IPS-NIHi7 (cell line): Measurements from ENCODE around the gene DYNLT5.
"Not testable (repeated sequence)": the region's sequence is repeated elsewhere in the genome, so short reads cannot be mapped to it uniquely, and the experiment has no call there.

Experiments
- DNase-seq: peaks from one replicate; pipeline ENCODE4 v3.0.0; 2012; ENCODE audit warnings: mixed read lengths; ENCODE audit errors: extremely low spot score

The DYNLT5 gene

DNA sequence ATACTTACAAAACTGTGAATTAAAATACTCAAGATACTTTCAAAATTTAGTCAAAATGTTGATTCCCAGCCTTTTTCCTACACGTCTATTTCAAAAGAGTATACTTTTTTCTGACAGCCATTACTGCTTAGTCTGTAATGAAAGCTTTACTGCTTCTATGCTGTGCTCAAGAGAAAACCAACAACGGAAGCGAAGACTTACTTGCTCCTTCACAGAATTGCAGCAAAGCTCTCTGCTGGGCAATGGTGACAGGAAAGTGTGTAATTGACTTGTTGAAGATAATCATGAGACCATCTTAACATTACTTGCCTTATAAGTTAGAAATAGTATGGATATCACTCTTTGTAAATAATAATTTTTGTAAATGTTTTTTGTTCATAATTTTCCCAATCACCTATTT, 1.7 kb upstream of the DYNLT5 start:
- DNase-seq = no peak

DNA sequence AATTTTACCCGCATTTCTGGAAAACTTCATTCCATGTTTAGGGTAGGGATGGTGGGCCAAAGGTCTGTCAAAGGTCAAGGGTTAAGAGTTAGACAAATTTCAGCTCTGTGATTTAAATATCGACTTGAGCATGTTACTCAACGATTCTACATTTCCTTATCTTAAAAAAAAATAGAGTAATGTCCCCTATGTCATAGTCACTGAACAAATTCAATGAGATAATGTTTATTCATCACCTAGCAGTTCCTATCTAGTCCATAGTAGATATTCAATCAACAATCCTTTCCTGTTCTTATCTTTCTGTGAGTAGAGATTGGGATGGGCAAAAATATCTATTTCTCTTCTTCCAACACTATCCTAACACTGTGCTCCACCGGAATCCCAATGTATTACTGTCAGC, 1.1 kb upstream of the DYNLT5 start:
- DNase-seq = no peak

DNA sequence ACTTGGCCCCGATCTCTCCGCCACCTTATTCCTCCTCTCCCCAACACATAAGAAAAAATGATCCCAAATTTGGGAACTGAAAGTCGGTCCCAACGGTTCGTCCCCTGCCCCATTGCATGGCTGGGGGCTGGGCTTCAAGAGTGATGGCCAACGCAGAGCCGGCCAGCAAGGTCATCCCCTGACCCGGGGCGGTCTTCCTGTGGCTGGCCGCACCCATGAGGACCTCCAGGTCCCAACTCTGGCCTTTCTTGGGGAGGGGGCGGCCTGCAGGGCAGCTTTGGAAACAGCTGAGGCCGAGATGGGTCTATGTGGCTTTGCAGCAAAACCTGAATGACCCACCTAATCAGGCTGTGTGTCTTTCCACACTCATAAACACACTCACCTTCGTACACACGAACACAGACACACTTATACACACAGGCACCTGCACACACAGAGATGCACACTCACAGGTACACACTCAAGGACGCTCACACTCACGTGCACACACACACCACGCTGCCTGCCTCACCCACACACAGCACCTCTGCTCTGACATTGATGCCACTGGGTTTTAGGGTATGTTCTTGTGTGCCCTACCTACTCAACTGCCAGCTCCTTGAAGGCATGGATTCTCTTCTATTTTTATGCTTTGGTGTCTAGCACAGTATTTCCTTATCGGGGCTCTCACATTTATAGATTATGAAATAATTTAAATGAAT, 562 bp downstream of the DYNLT5 start:
- peak; percentile 25 for DNase-seq

DNA sequence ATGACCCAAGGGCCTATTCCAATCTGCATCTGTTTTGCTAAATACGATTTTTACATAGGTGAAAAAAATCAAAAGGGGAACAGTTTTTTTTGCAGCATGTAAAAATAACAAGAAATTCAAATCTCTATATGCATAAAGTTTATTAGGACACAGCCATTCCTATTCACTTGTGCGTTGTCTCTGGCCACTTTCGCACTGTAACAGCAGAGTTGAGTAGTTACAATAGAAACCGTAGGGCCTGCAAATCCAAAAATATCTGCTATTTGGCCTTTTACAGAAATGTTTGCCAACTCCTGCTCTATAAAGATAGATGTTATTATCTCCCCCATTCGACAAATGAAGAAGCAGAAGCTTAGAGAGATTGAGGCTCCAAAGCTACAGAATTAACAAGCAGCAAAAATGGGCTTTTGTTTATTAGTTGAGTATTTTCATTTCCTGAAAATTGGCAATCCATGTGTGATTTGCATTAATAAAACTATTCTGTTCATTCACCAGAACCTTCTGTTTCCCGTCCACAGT, 5.5 kb downstream of the DYNLT5 start:
- no peak for DNase-seq

- DNase-seq = no peak
Observed at GRCh38 chr1:66758241-66758755, 6.0 kb downstream of the DYNLT5 start.

- no peak for DNase-seq
Observed at GRCh38 chr1:66760506-66760905, 8.2 kb downstream of the DYNLT5 start.

DNA sequence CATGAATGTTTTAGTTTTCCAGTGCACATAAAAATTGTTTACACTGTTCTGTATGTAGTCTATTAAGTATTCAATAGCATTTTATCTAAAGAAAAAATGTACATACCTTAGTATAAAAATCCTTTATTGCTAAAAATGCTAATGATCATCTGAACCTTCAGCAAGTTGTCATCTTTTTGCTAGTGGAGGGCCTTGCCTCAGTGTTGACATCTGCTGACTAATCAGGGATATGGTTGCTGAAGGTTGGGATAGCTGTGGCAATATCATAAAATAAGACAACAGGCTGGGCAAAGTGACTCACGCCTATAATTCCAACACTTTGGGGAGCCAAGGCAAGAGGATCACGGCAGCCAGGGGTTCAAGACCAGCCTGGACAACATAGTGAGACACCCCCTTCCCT, 9.0 kb downstream of the DYNLT5 start:
- no peak for DNase-seq

DNA sequence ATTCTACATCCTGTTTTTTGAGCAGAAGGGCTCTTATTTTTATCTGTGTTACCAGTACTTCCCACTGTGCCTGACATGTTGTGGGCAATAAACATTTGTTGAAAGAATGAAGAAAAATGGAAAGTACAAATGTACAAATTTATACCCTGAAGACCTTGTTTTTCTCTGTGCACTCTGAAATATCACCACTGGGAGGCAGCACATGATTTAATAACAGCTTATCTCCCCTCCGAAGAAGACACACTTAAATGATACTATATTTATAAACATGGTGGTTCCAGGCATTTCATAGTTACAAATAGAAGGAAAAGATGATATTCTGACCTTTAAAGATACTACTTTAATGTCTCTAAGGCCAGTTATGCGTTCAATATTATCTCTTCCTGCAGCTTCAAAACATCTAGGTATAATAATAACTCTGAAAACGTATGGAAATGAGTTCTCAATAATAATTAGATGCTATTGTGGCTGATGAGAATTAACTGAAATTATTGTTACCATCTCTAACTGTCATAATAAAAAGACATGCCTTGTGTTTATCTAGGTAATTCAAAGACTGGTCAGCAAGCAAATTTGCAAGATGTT, 12.8 kb downstream of the DYNLT5 start:
- peak; percentile 31 for DNase-seq

GRCh38 chr1:66767626-66768025, 15.4 kb downstream of the DYNLT5 start:
- DNase-seq = no peak

- no peak for DNase-seq
Observed at GRCh38 chr1:66768965-66769364, 16.7 kb downstream of the DYNLT5 start.

DNA sequence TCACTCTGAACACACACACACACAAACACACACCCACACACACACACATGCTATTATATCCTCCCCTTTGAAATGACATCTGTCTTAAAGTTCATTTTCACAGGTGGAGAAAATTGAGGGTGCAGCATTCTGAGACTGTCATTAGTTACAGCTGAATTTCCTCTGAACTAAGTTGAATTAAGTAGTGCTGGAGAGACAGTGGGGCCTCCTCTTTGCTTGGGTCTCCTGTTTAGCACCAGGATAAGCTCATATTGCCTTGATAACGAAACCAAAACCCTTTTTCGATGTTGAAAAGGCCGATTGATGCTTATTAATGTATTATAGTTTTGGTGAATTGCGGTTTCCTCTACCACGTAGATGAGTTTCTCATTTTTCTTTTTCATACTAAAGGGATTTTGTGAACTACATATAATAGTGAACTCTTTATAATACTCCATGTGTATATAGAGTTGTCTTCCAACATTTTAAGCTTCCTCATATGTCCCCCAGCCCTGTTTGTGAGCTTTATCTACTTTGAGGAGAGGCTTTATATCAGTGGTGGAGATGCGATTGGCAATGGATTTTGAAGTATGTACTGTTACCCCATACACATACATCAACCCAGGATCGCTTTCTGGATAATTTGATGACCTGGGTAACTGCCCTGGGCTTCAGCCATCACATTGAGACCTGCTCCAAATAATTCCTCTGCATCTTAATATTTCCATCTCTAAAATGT, 17.4 kb downstream of the DYNLT5 start:
- DNase-seq = no peak

DNA sequence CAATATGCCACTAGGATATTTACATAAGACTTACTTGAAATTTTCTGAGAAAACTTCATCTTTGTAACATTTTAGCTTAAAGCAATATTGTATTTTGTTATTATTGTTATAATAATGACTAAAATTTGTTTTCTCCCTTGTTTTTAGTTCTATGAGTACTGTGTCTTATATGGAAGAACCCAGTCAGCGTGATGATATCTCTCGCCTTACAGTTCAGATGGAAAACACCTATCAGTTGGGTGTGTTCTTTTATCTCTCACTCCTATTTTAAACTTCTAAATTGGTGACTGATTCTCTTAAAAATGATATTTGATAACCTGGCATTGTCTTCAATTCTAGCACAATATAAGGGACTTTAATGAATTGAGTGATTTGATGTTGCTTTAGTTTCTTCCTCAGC, 18.0 kb downstream of the DYNLT5 start:
- no peak for DNase-seq

GRCh38 chr1:66770694-66771093, 18.4 kb downstream of the DYNLT5 start:
- DNase-seq = no peak

GRCh38 chr1:66773227-66773626, 21.0 kb downstream of the DYNLT5 start:
- no peak for DNase-seq

DNA sequence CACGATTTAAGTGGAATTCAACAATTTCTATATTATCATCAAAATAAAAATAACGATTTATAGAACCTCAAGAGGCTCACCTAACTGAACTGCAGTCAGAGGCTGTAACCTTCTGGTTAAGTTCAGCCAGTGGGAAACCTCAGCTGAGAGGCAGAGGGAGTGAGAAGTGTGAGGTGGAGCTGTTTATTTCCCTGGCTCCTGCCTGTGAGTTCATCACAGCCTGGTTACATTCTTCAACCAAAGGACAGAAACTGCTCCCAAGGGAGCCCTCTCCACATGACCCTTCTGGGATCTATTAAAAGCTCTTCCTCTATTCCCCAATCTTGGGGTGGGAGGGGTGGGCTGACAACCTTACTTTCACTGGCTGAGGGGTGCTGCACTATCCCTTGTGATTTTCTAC, 22.2 kb downstream of the DYNLT5 start:
- no peak for DNase-seq

DNA sequence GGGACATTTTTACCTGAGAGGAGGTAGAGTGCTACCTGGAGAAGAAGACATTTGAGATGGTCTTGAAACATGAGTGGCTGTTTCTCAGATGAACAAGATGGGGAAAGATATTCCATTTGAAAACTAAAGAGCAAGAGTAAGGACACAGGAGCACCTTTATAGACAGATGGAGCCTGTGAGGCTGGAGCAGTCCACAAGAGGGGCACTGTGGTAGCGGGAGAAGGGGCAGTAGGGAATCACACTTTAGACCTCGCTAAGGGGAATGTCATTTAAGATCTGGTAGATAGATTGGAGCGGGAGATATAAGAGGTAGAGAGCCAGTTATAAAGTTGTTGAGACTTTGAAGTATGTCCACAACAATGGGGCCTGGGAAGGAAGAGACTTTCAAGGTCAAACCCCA, 23.4 kb downstream of the DYNLT5 start:
- no peak for DNase-seq

DNA sequence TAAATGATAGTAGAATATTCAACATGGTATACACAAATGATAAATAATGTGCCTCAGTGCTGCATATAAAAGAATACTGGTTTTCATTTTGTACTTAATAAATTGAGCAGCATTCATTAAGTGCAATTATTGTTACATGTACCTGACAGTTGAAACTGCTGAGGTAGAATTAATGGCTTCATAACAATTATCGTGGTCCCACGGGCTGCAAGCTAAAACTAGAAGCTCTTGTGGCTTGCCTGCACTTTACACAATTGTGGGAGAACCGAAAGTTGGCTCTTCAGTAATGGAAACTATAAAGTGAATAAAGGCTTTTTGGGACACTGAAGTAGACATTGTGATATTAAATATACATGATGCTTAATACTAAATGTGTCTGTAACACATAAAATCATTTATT, 25.6 kb downstream of the DYNLT5 start:
- DNase-seq = no peak

GRCh38 chr1:66778266-66778665, 26.0 kb downstream of the DYNLT5 start:
- DNase-seq = no peak

- no peak for DNase-seq
Observed at GRCh38 chr1:66778969-66779368, 26.7 kb downstream of the DYNLT5 start.

DNA sequence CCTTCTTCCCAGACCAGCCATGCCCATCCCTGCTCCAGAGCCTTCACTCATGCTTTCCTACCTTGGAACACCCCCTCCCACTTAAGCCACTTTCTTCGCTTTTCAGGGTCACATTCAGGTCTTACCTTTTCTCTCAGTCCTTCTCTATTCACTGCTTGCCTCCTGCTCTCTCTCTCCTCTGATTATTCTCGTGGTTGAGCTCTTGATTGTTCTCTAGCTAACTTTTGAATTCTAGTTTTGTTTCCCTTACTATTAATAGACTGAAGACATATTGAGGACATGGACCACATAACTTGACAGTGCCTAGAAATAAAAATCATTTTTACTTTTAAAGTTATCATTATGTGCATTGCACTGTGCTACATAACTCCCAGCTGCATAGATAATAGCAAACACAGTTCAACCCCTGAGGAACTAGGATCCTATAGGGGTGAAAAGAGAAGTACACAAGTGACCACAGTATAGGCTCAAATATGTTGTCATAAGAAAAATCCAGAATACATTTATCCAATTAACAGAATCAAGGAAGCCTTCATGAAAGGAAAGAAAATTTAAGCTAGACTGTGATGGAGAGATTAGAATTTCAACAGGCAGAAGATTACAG, 27.3 kb downstream of the DYNLT5 start:
- no peak for DNase-seq

DNA sequence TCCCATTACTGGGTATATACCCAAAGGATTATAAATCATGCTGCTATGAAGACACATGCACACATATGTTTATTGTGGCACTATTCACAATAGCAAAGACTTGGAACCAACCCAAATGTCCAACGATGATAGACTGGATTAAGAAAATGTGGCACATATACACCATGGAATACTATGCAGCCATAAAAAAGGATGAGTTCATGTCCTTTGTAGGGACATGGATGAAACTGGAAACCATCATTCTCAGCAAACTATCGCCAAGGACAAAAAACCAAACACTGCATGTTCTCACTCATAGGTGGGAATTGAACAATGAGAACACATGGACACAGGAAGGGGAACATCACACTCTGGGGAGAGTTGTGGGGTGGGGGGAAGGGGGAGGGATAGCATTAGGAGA, 33.5 kb downstream of the DYNLT5 start:
- not testable (repeated sequence) for DNase-seq

DNA sequence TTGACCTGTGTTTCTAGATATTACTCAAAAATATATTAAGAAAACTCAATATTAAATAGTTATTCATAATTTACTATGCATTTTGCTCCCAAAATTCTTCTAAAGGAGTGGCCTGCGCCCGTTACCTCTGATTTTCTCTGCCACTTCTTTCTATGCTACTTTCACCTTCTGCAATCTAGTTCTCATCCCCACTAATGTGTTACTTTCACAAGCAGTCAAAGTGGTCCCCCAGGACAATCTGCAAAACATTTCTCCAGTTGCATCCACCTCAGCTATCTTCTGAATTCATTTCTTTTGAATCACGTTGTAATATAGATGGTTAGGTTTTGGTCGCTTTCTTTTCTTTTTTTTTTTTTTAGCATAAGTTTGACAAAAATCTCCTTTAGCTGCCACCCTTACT, 35.4 kb downstream of the DYNLT5 start:
- DNase-seq = no peak
